ENCODE data around the gene HSPB9. TPM values are rescaled to one million over a fixed set of nuclear protein-coding genes. Genes with fewer than 3 reads are reported as not detected.

The HSPB9 gene
- total and polyA plus RNA-seq, 2 donors from 2014 or later = 0.99 TPM; not detected in 1

- peaks cover 0 to 5% (median 0%) of the 10 kb centered on the region in 3 donors for H3K4me1 ChIP-seq (ENCODE audit: control insufficient read depth in 2 of 3, insufficient read depth in 2 of 3, low read depth in 1 of 3, low read length in 3 of 3)
- intact Hi-C loops (cut with DNase I) = no loop called here
- no peak overlapping the region for H3K9ac ChIP-seq (ENCODE audit: low read length in 3 of 3)
These were observed 28.1 kb upstream of the HSPB9 start for GRCh38 chr17:42094375-42095069.

GRCh38 chr17:42096360-42097111 lies 26.1 kb upstream of the HSPB9 start:
- Histone ChIP-seq H3K4me3 (ENCODE audit: low read length in 3 of 3) (no peak overlapping the region), H3K36me3 (ENCODE audit: control insufficient read depth in 2 of 3, insufficient read depth in 3 of 3, low read length in 3 of 3) (no peaks in the 10 kb centered on the region), H3K4me1 (ENCODE audit: control insufficient read depth in 2 of 3, insufficient read depth in 2 of 3, low read depth in 1 of 3, low read length in 3 of 3) (peaks cover 0 to 5% (median 0%) of the 10 kb centered on the region in 3 donors), H3K9ac (ENCODE audit: low read length in 3 of 3) (no peak overlapping the region), H3K27ac (ENCODE audit: low read depth in 2 of 2, low read length in 2 of 2) (no peak overlapping the region), H3K9me3 (ENCODE audit: control insufficient read depth in 2 of 3, insufficient read depth in 1 of 3, low read length in 3 of 3) (no peaks in the 10 kb centered on the region), H3K27me3 (ENCODE audit: control insufficient read depth, insufficient read depth, low read length) (peaks cover 11% of the 10 kb centered on the region)
- DNase-seq (no peak), FAIRE-seq (no peak)
- intact Hi-C loops (cut with DNase I) = no loop called here
- no peak for TF ChIP-seq CTCF (IDR thresholded peaks at IDR 0.05; ENCODE audit: borderline replicate concordance, extremely low read depth, insufficient read depth)

More at GRCh38 chr17:42094375-42095069, 28.1 kb upstream of the HSPB9 start:
- Histone ChIP-seq H3K9me3 (ENCODE audit: control insufficient read depth in 2 of 3, insufficient read depth in 1 of 3, low read length in 3 of 3) (no peaks in the 10 kb centered on the region), H3K4me3 (ENCODE audit: low read length in 3 of 3) (no peak overlapping the region), H3K27ac (ENCODE audit: low read depth in 2 of 2, low read length in 2 of 2) (no peak overlapping the region), H3K27me3 (ENCODE audit: control insufficient read depth, insufficient read depth, low read length) (peaks cover 11% of the 10 kb centered on the region), H3K36me3 (ENCODE audit: control insufficient read depth in 2 of 3, insufficient read depth in 3 of 3, low read length in 3 of 3) (no peaks in the 10 kb centered on the region)
- DNase-seq (no peak), FAIRE-seq (no peak)
- no peak for TF ChIP-seq CTCF (IDR thresholded peaks at IDR 0.05; ENCODE audit: borderline replicate concordance, extremely low read depth, insufficient read depth)

- no peaks in the 10 kb centered on the region for H3K9me3 ChIP-seq (ENCODE audit: control insufficient read depth in 2 of 3, insufficient read depth in 1 of 3, low read length in 3 of 3)
- no peak for TF ChIP-seq CTCF (IDR thresholded peaks at IDR 0.05; ENCODE audit: borderline replicate concordance, extremely low read depth, insufficient read depth)
- peaks cover 0 to 1% (median 0%) of the 10 kb centered on the region in 3 donors for H3K36me3 ChIP-seq (ENCODE audit: control insufficient read depth in 2 of 3, insufficient read depth in 3 of 3, low read length in 3 of 3)
- no peak within 1 kb of the TSS for H3K27ac ChIP-seq (ENCODE audit: low read depth in 2 of 2, low read length in 2 of 2)
- no peak within 1 kb of the TSS for H3K4me3 ChIP-seq (ENCODE audit: low read length in 3 of 3)
- intact Hi-C loops (cut with DNase I) = no loop called here
- FAIRE-seq (no peak), DNase-seq (peak in 3 of 5 donors; percentile 34 to 55 (median 35))
- H3K9ac ChIP-seq (ENCODE audit: low read length in 3 of 3) = peak within 1 kb of the TSS in 1 of 3 donors; percentile 19
- peaks cover 11% of the 10 kb centered on the region for H3K27me3 ChIP-seq (ENCODE audit: control insufficient read depth, insufficient read depth, low read length)
- H3K4me1 ChIP-seq (ENCODE audit: control insufficient read depth in 2 of 3, insufficient read depth in 2 of 3, low read depth in 1 of 3, low read length in 3 of 3) = peaks cover 0 to 5% (median 0%) of the 10 kb centered on the region in 3 donors
These were observed 24.6 kb upstream of the HSPB9 start, which contains the start of gene ZNF385C for GRCh38 chr17:42097691-42098631. TSS of gene ZNF385C (minus strand) at chr17:42098473. CDS start at chr17:42063056, 35,417 bp downstream.

Measured in kidney (tissue), 14 donors.